Endothelial cell of umbilical vein (primary cell): ENCODE data around the gene TSHZ3. TPM values are rescaled to one million over a fixed set of nuclear protein-coding genes. Genes with fewer than 3 reads are reported as not detected.

Experiments
- BruUV-seq: library from RNA; stranded (reverse); fragments of 400-500 nt; replicated peaks from 2 replicates; lab custom pipeline; 2021; lab: Mats Ljungman, UMichigan
- CTCF ChIA-PET: fragments of 300-600, 350-600 bp; sonication (Branson Sonifier 250); formaldehyde crosslinking; loops from one replicate; lab custom pipeline; 2021; ENCODE audit warnings: antibody characterized with exemption, inconsistent platforms; lab: Charles Lee
- POLR2A ChIA-PET: fragments of 300-600, 350-600 bp; sonication (Branson Sonifier 250); formaldehyde crosslinking; loops from one replicate; lab custom pipeline; 2021; ENCODE audit warnings: antibody characterized with exemption, inconsistent platforms; lab: Charles Lee
- DNase-seq: peaks from one replicate; pipeline ENCODE4 v3.0.0-alpha.2; 2011; ENCODE audit warnings: low read depth, low spot score
- FAIRE-seq: peaks from 2 replicates; lab custom pipeline; 2011; peaks lifted over from hg19 to GRCh38; lab: Jason Lieb, UNC
- H2AFZ ChIP-seq: 2 replicates; pipeline ENCODE4 v1.6.0; 2012; ENCODE audit warnings: low read depth, low read length, control low read depth, inconsistent platforms
- H3K27ac ChIP-seq: 2 replicates; pipeline ENCODE4 v1.5.1; 2011; ENCODE audit warnings: low read depth, mild to moderate bottlenecking, control low read depth, low read length, moderate library complexity; ENCODE audit not compliant: insufficient read depth
- H3K27me3 ChIP-seq, 2 experiments: 2 replicates each; pipeline versions ENCODE4 v1.6.0 to v1.6.1; 2011; ENCODE audit warnings: low read length in 2 of 2, mixed read lengths in 1 of 2; ENCODE audit not compliant: control insufficient read depth in 2 of 2, insufficient read depth in 2 of 2
- H3K36me3 ChIP-seq, 2 experiments: 2 replicates in 1 of 2; 3 replicates in 1 of 2; pipeline ENCODE4 v1.5.1; 2011; ENCODE audit warnings: low read length in 2 of 2, mild to moderate bottlenecking in 1 of 2, moderate library complexity in 1 of 2; ENCODE audit not compliant: control insufficient read depth in 2 of 2, insufficient read depth in 2 of 2; ENCODE audit errors: extremely low read depth in 1 of 2
- H3K4me1 ChIP-seq: 3 replicates; pipeline ENCODE4 v1.5.1; 2011; ENCODE audit warnings: mild to moderate bottlenecking, low read length; ENCODE audit not compliant: control insufficient read depth, insufficient read depth; ENCODE audit errors: extremely low read depth
- H3K4me2 ChIP-seq: 2 replicates; pipeline ENCODE4 v1.6.1; 2011; ENCODE audit warnings: low read length, control low read depth, mixed read lengths; ENCODE audit not compliant: insufficient read depth
- H3K4me3 ChIP-seq, 3 experiments: fragments of 200-600 bp in 1 of 3; sonication (generic), shearing (Covaris generic) in 1 of 3; replicated peaks in 1 of 3; 2 replicates each; pipeline ENCODE4 v1.5.1; 2011 to 2016; ENCODE audit warnings: control low read depth in 3 of 3, low read length in 3 of 3, mild to moderate bottlenecking in 2 of 3, inconsistent platforms in 1 of 3, low read depth in 1 of 3, moderate library complexity in 1 of 3; ENCODE audit not compliant: insufficient read depth in 1 of 3
- H3K79me2 ChIP-seq: 2 replicates; pipeline ENCODE4 v1.6.0; 2012; ENCODE audit warnings: low read length, inconsistent platforms; ENCODE audit not compliant: control insufficient read depth, insufficient read depth
- H3K9ac ChIP-seq: replicated peaks from 2 replicates; pipeline ENCODE3; 2011; ENCODE audit warnings: low read length, control low read depth; ENCODE audit not compliant: insufficient read depth; ENCODE audit errors: extremely low read depth
- H3K9me1 ChIP-seq: replicated peaks from 3 replicates; pipeline ENCODE4 v1.6.0; 2011; ENCODE audit warnings: mild to moderate bottlenecking, low read length; ENCODE audit not compliant: control insufficient read depth, insufficient read depth; ENCODE audit errors: extremely low read depth
- H3K9me3 ChIP-seq: replicated peaks from 2 replicates; pipeline ENCODE4 v1.5.1; 2012; ENCODE audit warnings: low read length, inconsistent platforms; ENCODE audit not compliant: control insufficient read depth, insufficient read depth
- H4K20me1 ChIP-seq: replicated peaks from 2 replicates; pipeline ENCODE3; 2011; ENCODE audit warnings: mild to moderate bottlenecking, low read length; ENCODE audit not compliant: control insufficient read depth, insufficient read depth; ENCODE audit errors: extremely low read depth
- CTCF ChIP-seq, 2 donors: IDR thresholded peaks; 1 replicate in 1 of 2; 2 replicates in 1 of 2; pipeline ENCODE4 v1.5.1; 2011; ENCODE audit warnings: low read length in 2 of 2, mild to moderate bottlenecking in 2 of 2, moderate library complexity in 2 of 2, control low read depth in 1 of 2, inconsistent platforms in 1 of 2, low read depth in 1 of 2; ENCODE audit not compliant: insufficient read depth in 1 of 2; ENCODE audit errors: extremely low read depth in 1 of 2
- EZH2 ChIP-seq: IDR thresholded peaks from 2 replicates; pipeline ENCODE4 v1.6.1; 2012; ENCODE audit warnings: borderline replicate concordance, low read depth, mild to moderate bottlenecking, moderate library complexity, low read length, inconsistent platforms; ENCODE audit not compliant: severe bottlenecking
- FOS ChIP-seq: IDR thresholded peaks from 2 replicates; pipeline ENCODE4 v1.6.1; 2011; ENCODE audit warnings: mild to moderate bottlenecking, low read length, moderate library complexity, borderline replicate concordance; ENCODE audit not compliant: insufficient read depth
- GATA2 ChIP-seq: IDR thresholded peaks from 2 replicates; pipeline ENCODE4 v1.7.0; 2011; ENCODE audit warnings: low read depth, mild to moderate bottlenecking, moderate library complexity, mixed read lengths, low read length; ENCODE audit not compliant: insufficient read length, insufficient read depth
- JUN ChIP-seq: IDR thresholded peaks from 2 replicates; pipeline ENCODE4 v1.6.1; 2011; ENCODE audit warnings: borderline replicate concordance, low read depth; ENCODE audit not compliant: insufficient read length, insufficient read depth
- MAX ChIP-seq: IDR thresholded peaks from 2 replicates; pipeline ENCODE4 v1.6.1; 2011; ENCODE audit not compliant: insufficient read depth, insufficient read length
- MYC ChIP-seq: IDR thresholded peaks from one replicate; pipeline ENCODE4 v1.6.1; 2011; ENCODE audit warnings: mild to moderate bottlenecking, low read depth, low read length
- POLR2A ChIP-seq: IDR thresholded peaks from 2 replicates; pipeline ENCODE4 v1.6.1; 2012; ENCODE audit warnings: low read depth, mild to moderate bottlenecking, control low read depth, low read length
- POLR2AphosphoS5 ChIP-seq: IDR thresholded peaks from 2 replicates; pipeline ENCODE4 v1.6.1; 2012; ENCODE audit warnings: low read depth, mild to moderate bottlenecking, control low read depth, low read length, moderate library complexity; ENCODE audit not compliant: insufficient read depth
- dilution Hi-C: fragments of 300-500 bp; cut with MboI; formaldehyde crosslinking; loops from one replicate; pipeline ENCODE4 v1.15.0; 2019; ENCODE audit warnings: low sequenced_read_pairs; ENCODE audit not compliant: extremely low pct_ligation_motif_present
- intact Hi-C: fragments of 100-400 bp; cut with micrococcal nuclease; formaldehyde crosslinking; loops from one replicate; pipeline ENCODE4 v1.10.0; 2022
- polyA plus RNA-seq, 4 experiments: library from polyadenylated mRNA; depleted of rRNA in 3 of 4; stranded (reverse) in 3 of 4; unstranded in 1 of 4; fragments of >200 nt; gene quantifications; 2 replicates each; pipeline versions ENCODE4 v1.2.1 to v1.2.3, GENCODE V29; 2011 to 2012; ENCODE audit warnings: missing spikeins in 1 of 4
- total RNA-seq: library from RNA; stranded (reverse); gene quantifications from 2 replicates; pipeline ENCODE4 v1.2.3, GENCODE V29; 2021

The TSHZ3 gene
- total and polyA plus RNA-seq, 2 donors (not counting 3 experiments of a cell fraction or from before 2014, with no cell fraction given), result 1.2 to 6.2 TPM

GRCh38 chr19:31334101-31334848, 15.0 kb downstream of the TSHZ3 start:
- H3K79me2 ChIP-seq, result no peaks in the 10 kb centered on the region
- H3K27me3 ChIP-seq, result no peaks in the 10 kb centered on the region
- H2AFZ ChIP-seq, result no peak overlapping the region
- DNase-seq (no peak), FAIRE-seq (no peak)
- intact Hi-C loops (no loop called here), dilution Hi-C loops (no loop called here)
- H3K9me3 ChIP-seq, result no peaks in the 10 kb centered on the region
- no peak overlapping the region for H3K9ac ChIP-seq
- no peak overlapping the region for H3K4me2 ChIP-seq
- no peaks in the 10 kb centered on the region for H3K9me1 ChIP-seq
- CTCF ChIA-PET, result no interaction called here
- H4K20me1 ChIP-seq, result no peaks in the 10 kb centered on the region
- H3K27ac ChIP-seq, result no peak overlapping the region
- H3K36me3 ChIP-seq, result no peaks in the 10 kb centered on the region
- H3K4me3 ChIP-seq, result no peak overlapping the region
- no TSS peak for BruUV-seq
- TF ChIP-seq POLR2A (no peak), FOS (no peak), CTCF (IDR thresholded peaks at IDR 0.05; ENCODE audit: extremely low read depth in 1 of 2, insufficient read depth in 1 of 2, low read depth in 1 of 2, low read length in 2 of 2) (no peak), EZH2 (no peak)
- POLR2A ChIA-PET, result no interaction called here
- peaks cover 17% of the 10 kb centered on the region for H3K4me1 ChIP-seq

- Histone ChIP-seq H3K4me2 (no peak overlapping the region), H3K9me3 (no peaks in the 10 kb centered on the region), H3K4me3 (no peak overlapping the region), H2AFZ (no peak overlapping the region), H3K79me2 (no peaks in the 10 kb centered on the region), H3K9me1 (no peaks in the 10 kb centered on the region), H3K9ac (no peak overlapping the region), H4K20me1 (no peaks in the 10 kb centered on the region), H3K27me3 (no peaks in the 10 kb centered on the region), H3K4me1 (peaks cover 23% of the 10 kb centered on the region), H3K36me3 (no peaks in the 10 kb centered on the region), H3K27ac (no peak overlapping the region)
- BruUV-seq, result no TSS peak
- DNase-seq, result no peak
- no peak for FAIRE-seq
- dilution Hi-C loops (no loop called here), intact Hi-C loops (no loop called here)
- ChIA-PET CTCF (no interaction called here), POLR2A (no interaction called here)
- TF ChIP-seq POLR2AphosphoS5 (no peak), GATA2 (no peak), CTCF (IDR thresholded peaks at IDR 0.05; ENCODE audit: extremely low read depth in 1 of 2, insufficient read depth in 1 of 2, low read depth in 1 of 2, low read length in 2 of 2) (no peak), JUN (no peak), POLR2A (no peak), MYC (no peak), MAX (no peak), EZH2 (no peak), FOS (no peak)
Measured at GRCh38 chr19:31332096-31332495, 17.1 kb downstream of the TSHZ3 start.
